GM10266 (cell line): ENCODE measurements around the gene MOCS2.

Experiments
- DNase-seq: peaks from one replicate; pipeline ENCODE4 v3.0.0; 2012; ENCODE audit errors: extremely low spot score
- TF ChIP-seq, protein P1 (sequence below): IDR thresholded peaks from 2 replicates; pipeline ENCODE4 v1.5.1; 2012; ENCODE audit warnings: mild to moderate bottlenecking, low read depth; ENCODE audit not compliant: control insufficient read depth, insufficient read depth; ENCODE audit errors: missing control alignments

Gene MOCS2

DNA sequence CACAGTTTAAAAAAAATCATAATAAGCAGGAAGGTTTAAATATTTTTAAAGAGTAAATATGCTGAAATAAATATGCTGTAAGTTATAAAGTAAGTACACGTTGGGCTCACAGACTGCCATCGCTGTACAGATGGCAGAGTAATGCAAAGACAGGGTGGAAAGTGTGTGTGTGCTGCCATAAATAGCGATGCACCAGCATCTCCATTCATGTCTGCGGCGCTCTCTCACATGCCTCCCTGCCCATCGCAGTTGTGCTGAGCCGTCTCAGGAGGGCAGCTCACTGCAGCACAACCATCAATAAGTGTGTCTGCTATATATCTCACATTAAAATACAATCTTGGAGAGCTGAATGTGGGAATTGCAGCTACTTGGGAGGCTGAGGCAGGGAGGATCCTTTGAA is 14.3 kb downstream of the MOCS2 start:
- DNase-seq, result no peak
- TF ChIP-seq, protein P1, sequence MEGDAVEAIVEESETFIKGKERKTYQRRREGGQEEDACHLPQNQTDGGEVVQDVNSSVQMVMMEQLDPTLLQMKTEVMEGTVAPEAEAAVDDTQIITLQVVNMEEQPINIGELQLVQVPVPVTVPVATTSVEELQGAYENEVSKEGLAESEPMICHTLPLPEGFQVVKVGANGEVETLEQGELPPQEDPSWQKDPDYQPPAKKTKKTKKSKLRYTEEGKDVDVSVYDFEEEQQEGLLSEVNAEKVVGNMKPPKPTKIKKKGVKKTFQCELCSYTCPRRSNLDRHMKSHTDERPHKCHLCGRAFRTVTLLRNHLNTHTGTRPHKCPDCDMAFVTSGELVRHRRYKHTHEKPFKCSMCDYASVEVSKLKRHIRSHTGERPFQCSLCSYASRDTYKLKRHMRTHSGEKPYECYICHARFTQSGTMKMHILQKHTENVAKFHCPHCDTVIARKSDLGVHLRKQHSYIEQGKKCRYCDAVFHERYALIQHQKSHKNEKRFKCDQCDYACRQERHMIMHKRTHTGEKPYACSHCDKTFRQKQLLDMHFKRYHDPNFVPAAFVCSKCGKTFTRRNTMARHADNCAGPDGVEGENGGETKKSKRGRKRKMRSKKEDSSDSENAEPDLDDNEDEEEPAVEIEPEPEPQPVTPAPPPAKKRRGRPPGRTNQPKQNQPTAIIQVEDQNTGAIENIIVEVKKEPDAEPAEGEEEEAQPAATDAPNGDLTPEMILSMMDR, result no peak

DNA sequence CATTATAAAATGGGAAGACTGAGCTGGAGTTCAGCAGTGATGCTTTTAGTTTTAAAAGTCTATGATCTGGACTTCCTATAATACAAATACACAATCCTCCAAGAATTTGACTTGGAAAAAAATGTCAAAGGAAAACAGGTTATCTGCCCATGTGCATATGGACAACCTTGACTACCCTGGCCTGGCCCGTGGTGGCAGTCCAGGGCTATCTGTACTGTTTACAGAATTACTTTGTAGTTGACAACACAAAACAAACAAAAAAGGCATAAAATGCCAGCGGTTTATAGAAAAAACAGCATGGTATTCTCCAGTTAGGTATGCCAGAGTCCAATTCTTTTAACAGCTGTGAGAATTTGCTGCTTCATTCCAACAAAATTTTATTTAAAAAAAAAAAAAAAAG is 17.3 kb downstream of the MOCS2 start:
- TF ChIP-seq, protein P1, result no peak

DNA sequence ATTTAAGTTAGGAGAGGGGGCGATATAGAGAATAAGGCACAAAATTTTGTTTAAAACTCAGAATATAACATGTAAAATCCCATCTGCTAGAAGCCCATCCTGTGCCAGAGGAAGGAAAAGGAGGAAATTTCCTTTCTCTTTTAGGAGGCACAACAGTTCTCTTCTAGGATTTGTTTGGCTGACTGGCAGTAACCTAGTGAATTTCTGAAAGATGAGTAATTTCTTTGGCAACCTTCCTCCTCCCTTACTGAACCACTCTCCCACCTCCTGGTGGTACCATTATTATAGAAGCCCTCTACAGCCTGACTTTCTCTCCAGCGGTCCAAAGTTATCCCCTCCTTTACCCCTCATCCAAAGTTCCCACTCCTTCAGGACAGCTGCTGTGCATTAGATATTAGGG is 18.3 kb downstream of the MOCS2 start:
- TF ChIP-seq, protein P1, result no peak
- DNase-seq, result no peak

More for the DNA sequence above, 17.3 kb downstream of the MOCS2 start:
- DNase-seq, result no peak

DNA sequence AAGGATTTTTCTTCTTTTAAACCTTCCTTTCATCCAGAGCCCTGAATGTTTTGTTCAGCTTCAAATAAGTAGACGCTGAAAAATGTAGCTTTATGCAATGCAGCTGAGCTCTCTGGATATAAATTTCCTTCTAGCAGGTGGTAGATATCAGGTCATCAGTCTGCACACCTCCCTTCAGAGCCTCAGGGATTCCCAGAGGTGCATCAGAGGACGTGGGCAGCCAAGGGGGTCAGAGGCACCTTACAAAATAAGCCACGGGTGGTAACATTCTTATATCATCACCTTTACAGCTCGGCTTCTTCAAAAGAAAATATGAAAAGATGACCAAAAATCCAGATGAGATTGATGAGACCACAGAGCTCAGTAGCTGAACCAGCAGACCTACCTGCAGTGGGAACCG is 19.3 kb downstream of the MOCS2 start:
- TF ChIP-seq, protein P1, result no peak

DNA sequence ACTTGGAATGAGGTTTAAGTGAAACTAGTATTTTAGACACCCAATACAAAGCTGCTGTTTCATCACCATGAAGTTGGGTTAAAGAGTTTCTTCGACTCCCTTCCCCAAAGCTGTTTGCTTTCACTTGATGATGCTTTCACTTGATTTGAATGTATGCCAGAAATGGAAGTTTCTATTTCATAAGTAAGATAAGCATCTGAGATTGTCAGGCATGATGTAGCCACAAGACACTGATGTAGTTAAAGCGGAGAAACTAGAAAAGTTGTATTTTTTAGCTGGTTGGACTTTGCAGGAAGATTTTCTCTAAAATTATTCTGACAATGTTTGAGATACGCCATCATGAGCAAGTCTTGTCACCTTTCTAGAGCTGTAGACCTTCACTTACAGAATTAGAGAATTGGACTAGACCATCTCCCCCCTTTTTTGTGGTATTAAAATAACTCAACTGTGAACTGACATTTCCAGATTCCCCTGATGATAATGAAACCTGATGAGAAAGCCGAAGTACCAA is 20.0 kb downstream of the MOCS2 start:
- TF ChIP-seq, protein P1, result no peak
- DNase-seq, result no peak

More for the DNA sequence above, 19.3 kb downstream of the MOCS2 start:
- DNase-seq, result no peak

DNA sequence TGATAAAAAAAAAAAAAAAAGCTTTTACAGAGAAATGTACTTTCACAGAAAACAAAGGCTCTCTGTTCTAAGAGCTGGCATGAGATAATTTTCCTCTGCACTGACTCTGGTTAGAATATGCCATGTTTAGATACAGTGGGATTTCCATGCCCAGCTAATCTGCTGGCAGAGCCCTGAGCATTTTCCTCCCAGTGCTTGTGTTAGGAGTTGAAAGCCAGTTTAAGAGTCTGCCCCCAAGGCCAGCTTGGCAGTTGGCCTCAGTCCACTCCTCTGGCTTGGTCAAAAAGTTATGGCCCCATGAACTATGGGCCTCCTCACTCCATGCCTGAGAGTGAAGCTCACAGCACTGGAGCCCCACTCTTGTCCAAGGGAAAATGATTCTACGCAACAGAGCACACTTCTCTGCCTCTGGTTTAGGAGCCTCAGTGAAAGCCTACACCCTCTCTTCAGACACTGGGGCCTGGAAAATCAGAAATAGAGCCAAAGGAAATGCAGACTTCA is 21.9 kb downstream of the MOCS2 start:
- no peak for DNase-seq

DNA sequence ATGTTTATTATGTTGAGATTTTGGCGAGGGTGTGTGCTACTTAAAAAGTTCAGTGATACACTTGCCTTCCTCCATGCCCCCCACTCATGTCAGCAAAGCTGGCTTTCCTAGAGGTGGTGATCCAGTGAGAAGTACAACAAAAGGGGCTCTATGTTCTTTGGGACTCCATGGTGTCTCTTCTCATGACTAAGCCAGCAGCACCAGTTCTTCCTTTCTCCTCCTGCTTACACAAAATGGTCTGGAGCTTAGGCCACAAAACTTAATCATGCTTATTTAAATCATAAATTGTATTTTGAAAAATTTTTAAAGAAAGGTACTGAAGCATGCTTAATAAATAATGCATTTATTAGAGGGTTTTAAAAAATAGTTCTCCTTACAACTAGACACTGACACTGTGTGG is 22.4 kb downstream of the MOCS2 start:
- no peak for DNase-seq
- TF ChIP-seq, protein P1, result no peak

More for the DNA sequence above, 21.9 kb downstream of the MOCS2 start:
- TF ChIP-seq, protein P1, result no peak
